GM10248 (cell line): ENCODE data around the gene SGF29.
"Not testable (repeated sequence)": the region's sequence is repeated elsewhere in the genome, so short reads cannot be mapped to it uniquely, and the experiment has no call there.

Source experiments
- CTCF ChIA-PET: fragments of 300-600 bp; sonication (Branson Sonifier 250); formaldehyde crosslinking; extraction: SDS; loops from one replicate; lab custom pipeline; 2021; ENCODE audit warnings: antibody characterized with exemption; lab: Yijun Ruan, JAX
- POLR2A ChIA-PET: fragments of 350-650 bp; sonication (Branson Sonifier 250); formaldehyde crosslinking; extraction: SDS; loops from one replicate; lab custom pipeline; 2020; ENCODE audit warnings: antibody characterized with exemption; lab: Yijun Ruan, JAX
- DNase-seq: peaks from one replicate; pipeline ENCODE4 v3.0.0; 2012; ENCODE audit errors: extremely low spot score
- TF ChIP-seq, protein P1 (sequence below): IDR thresholded peaks from 2 replicates; pipeline ENCODE4 v1.5.1; 2012; ENCODE audit warnings: mild to moderate bottlenecking, low read depth; ENCODE audit errors: extremely low read depth, missing control alignments, control extremely low read depth

The SGF29 gene

GRCh38 chr16:28562199-28562598 lies 8.5 kb downstream of the SGF29 start:
- POLR2A ChIA-PET, result no interaction called here
- CTCF ChIA-PET, result no interaction called here
- TF ChIP-seq, protein P1, sequence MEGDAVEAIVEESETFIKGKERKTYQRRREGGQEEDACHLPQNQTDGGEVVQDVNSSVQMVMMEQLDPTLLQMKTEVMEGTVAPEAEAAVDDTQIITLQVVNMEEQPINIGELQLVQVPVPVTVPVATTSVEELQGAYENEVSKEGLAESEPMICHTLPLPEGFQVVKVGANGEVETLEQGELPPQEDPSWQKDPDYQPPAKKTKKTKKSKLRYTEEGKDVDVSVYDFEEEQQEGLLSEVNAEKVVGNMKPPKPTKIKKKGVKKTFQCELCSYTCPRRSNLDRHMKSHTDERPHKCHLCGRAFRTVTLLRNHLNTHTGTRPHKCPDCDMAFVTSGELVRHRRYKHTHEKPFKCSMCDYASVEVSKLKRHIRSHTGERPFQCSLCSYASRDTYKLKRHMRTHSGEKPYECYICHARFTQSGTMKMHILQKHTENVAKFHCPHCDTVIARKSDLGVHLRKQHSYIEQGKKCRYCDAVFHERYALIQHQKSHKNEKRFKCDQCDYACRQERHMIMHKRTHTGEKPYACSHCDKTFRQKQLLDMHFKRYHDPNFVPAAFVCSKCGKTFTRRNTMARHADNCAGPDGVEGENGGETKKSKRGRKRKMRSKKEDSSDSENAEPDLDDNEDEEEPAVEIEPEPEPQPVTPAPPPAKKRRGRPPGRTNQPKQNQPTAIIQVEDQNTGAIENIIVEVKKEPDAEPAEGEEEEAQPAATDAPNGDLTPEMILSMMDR, result no peak
- no peak for DNase-seq

DNA sequence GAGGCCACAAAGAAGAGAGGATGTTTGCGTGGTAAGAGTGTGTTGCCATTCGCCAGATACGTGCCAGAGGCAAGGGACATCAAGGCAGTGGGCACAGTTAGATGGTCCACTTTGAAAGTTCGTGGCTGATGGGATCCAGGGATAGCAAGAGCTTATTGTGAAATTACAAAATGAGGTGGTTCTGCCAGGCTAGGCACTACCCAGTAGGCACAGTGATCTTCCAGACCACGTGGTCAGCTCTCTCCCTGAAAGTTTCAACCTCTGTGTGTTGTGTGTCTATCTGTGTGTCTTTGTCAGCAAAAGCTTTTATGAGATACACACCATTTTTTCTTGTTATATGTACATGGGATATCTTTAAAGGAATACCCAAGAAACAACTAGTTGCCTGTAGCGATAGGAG lies 9.5 kb downstream of the SGF29 start:
- CTCF ChIA-PET, result no interaction called here
- POLR2A ChIA-PET, result no interaction called here
- DNase-seq, result no peak
- TF ChIP-seq, protein P1, result no peak

DNA sequence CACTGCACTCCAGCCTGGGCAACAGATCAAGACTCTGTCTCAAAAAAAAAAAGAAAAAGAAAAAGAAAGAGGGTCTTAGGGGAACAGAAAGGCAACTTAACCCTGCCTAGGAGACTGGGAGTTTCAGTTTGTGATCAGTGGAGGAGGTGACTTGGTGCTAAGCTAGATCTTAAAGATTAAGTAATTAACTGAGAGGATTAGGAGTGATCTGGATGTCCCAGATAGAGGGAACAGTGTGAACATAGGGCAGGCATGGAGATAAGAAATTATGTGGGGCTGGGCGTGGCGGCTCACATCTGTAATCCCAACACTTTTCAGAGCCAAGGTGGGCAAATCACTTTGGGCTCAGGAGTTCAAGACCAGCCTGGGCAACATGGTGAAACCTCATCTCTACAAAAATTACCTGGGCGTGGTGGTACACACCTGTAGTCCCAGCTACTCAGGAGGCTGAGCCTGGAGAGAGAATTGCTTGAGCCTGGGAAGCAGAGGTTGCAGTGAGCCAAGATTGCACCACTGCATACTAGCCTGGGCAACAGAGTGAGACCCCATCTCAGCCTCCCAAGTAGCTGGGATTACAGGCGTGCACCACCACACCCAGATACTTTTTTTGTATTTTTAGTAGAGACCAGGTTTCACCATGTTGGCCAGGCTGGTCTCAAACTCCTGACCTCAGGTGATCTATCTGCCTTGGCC lies 12.7 kb downstream of the SGF29 start:
- DNase-seq, CTCF ChIA-PET, POLR2A ChIA-PET: not testable (repeated sequence)

- ChIA-PET CTCF (no interaction called here), POLR2A (no interaction called here)
- no peak for DNase-seq
- TF ChIP-seq, protein P1, result no peak
These were observed 13.6 kb downstream of the SGF29 start for GRCh38 chr16:28567292-28567691.

GRCh38 chr16:28569021-28569420 lies 15.3 kb downstream of the SGF29 start:
- TF ChIP-seq, protein P1, result no peak
- DNase-seq, result no peak
- ChIA-PET POLR2A (no interaction called here), CTCF (interaction anchor here (0.8 to 1.3 kb wide), 2 partner anchors 12 to 14 kb away, joined by 3 to 7 read pairs; partner anchors contain the start of gene SGF29)

- POLR2A ChIA-PET, result no interaction called here
- no peak for DNase-seq
- CTCF ChIA-PET, result no interaction called here
- TF ChIP-seq, protein P1, result no peak
These were observed 16.4 kb downstream of the SGF29 start for GRCh38 chr16:28569968-28570752.
